Measurements from ENCODE around the gene IMPDH1.

IMPDH1 gene

GRCh38 chr7:128383776-128384175, 26.0 kb downstream of the IMPDH1 start:
- no peak for DNase-seq (ENCODE audit: extremely low read depth, low read depth)

GRCh38 chr7:128381161-128381821, 28.5 kb downstream of the IMPDH1 start:
- TF ChIP-seq CTCF (IDR thresholded peaks at IDR 0.05; ENCODE audit: low read depth, low read length): peak; percentile 47
- DNase-seq (ENCODE audit: extremely low read depth, low read depth): no peak

More at GRCh38 chr7:128383776-128384175, 26.0 kb downstream of the IMPDH1 start:
- TF ChIP-seq CTCF (IDR thresholded peaks at IDR 0.05; ENCODE audit: low read depth, low read length): no peak

- DNase-seq (ENCODE audit: extremely low read depth, low read depth): no peak
- no peak for TF ChIP-seq CTCF (IDR thresholded peaks at IDR 0.05; ENCODE audit: low read depth, low read length)
These were observed 29.2 kb downstream of the IMPDH1 start for GRCh38 chr7:128380483-128381106.

GRCh38 chr7:128379900-128380479, 29.8 kb downstream of the IMPDH1 start:
- TF ChIP-seq CTCF (IDR thresholded peaks at IDR 0.05; ENCODE audit: low read depth, low read length): no peak
- no peak for DNase-seq (ENCODE audit: extremely low read depth, low read depth)

GRCh38 chr7:128378637-128379036, 31.1 kb downstream of the IMPDH1 start:
- DNase-seq (ENCODE audit: extremely low read depth, low read depth): no peak
- TF ChIP-seq CTCF (IDR thresholded peaks at IDR 0.05; ENCODE audit: low read depth, low read length): no peak

GRCh38 chr7:128376077-128376476, 33.7 kb downstream of the IMPDH1 start:
- TF ChIP-seq CTCF (IDR thresholded peaks at IDR 0.05; ENCODE audit: low read depth, low read length): no peak
- no peak for DNase-seq (ENCODE audit: extremely low read depth, low read depth)

GRCh38 chr7:128374041-128374440, 35.7 kb downstream of the IMPDH1 start:
- DNase-seq (ENCODE audit: extremely low read depth, low read depth): no peak
- TF ChIP-seq CTCF (IDR thresholded peaks at IDR 0.05; ENCODE audit: low read depth, low read length): no peak
